K562 (cell line): ENCODE results near the gene ZNF10. TPM values are rescaled to one million over a fixed set of nuclear protein-coding genes. Genes with fewer than 3 reads are reported as not detected.

Experiments used
- ARID4B ChIP-seq: sonication (generic); formaldehyde crosslinking; IDR thresholded peaks from 2 replicates; pipeline ENCODE4 v1.8.0; 2022; ENCODE audit warnings: mild to moderate bottlenecking, missing genetic modification reagents
- BCOR ChIP-seq: fragments of 450-650 bp; IDR thresholded peaks from 2 replicates; pipeline ENCODE4 v1.6.1; 2016
- FUS ChIP-seq: fragments of 200-400 bp; formaldehyde crosslinking; optimal IDR thresholded peaks from 2 replicates; pipeline ENCODE3; 2017; ENCODE audit warnings: low read depth, low read length
- GTF2F1 ChIP-seq: IDR thresholded peaks from 2 replicates; pipeline ENCODE4 v1.6.1; 2011; ENCODE audit warnings: low read depth, low read length, improper control_type of control experiment
- IRF2 ChIP-seq: sonication (generic); formaldehyde crosslinking; IDR thresholded peaks from 2 replicates; pipeline ENCODE4 v1.8.1; 2022; ENCODE audit warnings: mild to moderate bottlenecking, missing genetic modification reagents
- L3MBTL2 ChIP-seq: fragments of 450-650 bp; IDR thresholded peaks from 2 replicates; pipeline ENCODE4 v1.6.1; 2016; ENCODE audit warnings: mild to moderate bottlenecking, moderate library complexity
- MXI1 ChIP-seq: IDR thresholded peaks from 2 replicates; pipeline ENCODE4 v1.6.1; 2011; ENCODE audit warnings: low read depth, mild to moderate bottlenecking, improper control_type of control experiment, low read length
- NR3C1 ChIP-seq: sonication (generic); formaldehyde crosslinking; IDR thresholded peaks from 2 replicates; pipeline ENCODE4 v1.8.1; 2022; ENCODE audit warnings: missing genetic modification reagents
- RBM22 ChIP-seq: fragments of 200-400 bp; formaldehyde crosslinking; IDR thresholded peaks from 2 replicates; pipeline ENCODE4 v1.6.1; 2018; ENCODE audit warnings: low read length, low read depth; ENCODE audit not compliant: poor library complexity, severe bottlenecking
- RUNX1 ChIP-seq: sonication (generic); IDR thresholded peaks from 2 replicates; pipeline ENCODE4 v1.6.1; 2016; ENCODE audit warnings: antibody characterized with exemption, low read depth
- SMAD4 ChIP-seq: fragments of 250-450 bp; sonication (Bioruptor Pico); conservative IDR thresholded peaks from 2 replicates; pipeline ENCODE4 v1.8.0; 2021; ENCODE audit warnings: inconsistent platforms, mild to moderate bottlenecking, moderate library complexity
- THRB ChIP-seq: fragments of 450-650 bp; formaldehyde crosslinking; conservative IDR thresholded peaks from 2 replicates; pipeline ENCODE4 v1.4.0; 2022; ENCODE audit warnings: mild to moderate bottlenecking, missing genetic modification characterization
- U2AF2 ChIP-seq: fragments of 200-400 bp; formaldehyde crosslinking; optimal IDR thresholded peaks from 2 replicates; pipeline ENCODE3; 2017; ENCODE audit warnings: low read depth, mild to moderate bottlenecking, low read length
- YY1 ChIP-seq, 3 experiments: IDR thresholded peaks; 2 replicates each; pipeline ENCODE4 v1.6.1; 2011; ENCODE audit warnings: low read length in 2 of 3, mild to moderate bottlenecking in 2 of 3, moderate library complexity in 2 of 3, borderline replicate concordance in 1 of 3, control low read depth in 1 of 3, low read depth in 1 of 3; ENCODE audit not compliant: insufficient read depth in 3 of 3, insufficient replicate concordance in 2 of 3, control insufficient read depth in 1 of 3, insufficient read length in 1 of 3; ENCODE audit errors: extremely low read depth in 1 of 3
- ZNF444 ChIP-seq: fragments of 250-450 bp; sonication (Bioruptor Pico); IDR thresholded peaks from 2 replicates; pipeline ENCODE4 v1.4.0; 2020; ENCODE audit warnings: mild to moderate bottlenecking, moderate library complexity
- polyA plus RNA-seq, 8 experiments: library from polyadenylated mRNA; depleted of rRNA in 4 of 8; stranded (reverse) in 5 of 8; unstranded in 3 of 8; fragments of >200 nt; fragmentation: Nextera tagmentation in 2 of 8; fragmentation: Illumina TruSeq in 1 of 8; extraction: Ambion mirVana in 2 of 8; extraction: Trizol in 1 of 8; gene quantifications; 2 replicates each; pipeline versions ENCODE4 v1.2.1 to v1.2.3, GENCODE V29; 2011 to 2014; ENCODE audit warnings: inconsistent platforms in 1 of 8, missing spikeins in 1 of 8
- total RNA-seq, 7 experiments: library from RNA; depleted of rRNA in 6 of 7; stranded (reverse); fragments of >200 nt in 6 of 7; fragmentation: Illumina TruSeq in 2 of 7; extraction: Trizol in 2 of 7; gene quantifications; 2 replicates each; pipeline versions ENCODE4 v1.2.1 to v1.2.3, GENCODE V29; 2011 to 2021; ENCODE audit warnings: low replicate concordance in 1 of 7

Gene ZNF10
- total and polyA plus RNA-seq, 9 of the 15 experiments (the other 6 are each of a cell fraction or from before 2014, with no cell fraction given): 3.5 to 5.8 (median 4.9) TPM

GRCh38 chr12:133135747-133136146 lies 5.3 kb downstream of the ZNF10 start (continued):
- TF ChIP-seq THRB (CRISPR knock-in tag): no peak
- TF ChIP-seq ARID4B (CRISPR knock-in tag): no peak
- TF ChIP-seq NR3C1 (CRISPR knock-in tag): no peak
- no peak for TF ChIP-seq RBM22
- TF ChIP-seq IRF2 (CRISPR knock-in tag): no peak
- peak; percentile 57; the same call in 1 of the 2 replicates for TF ChIP-seq SMAD4 (CRISPR knock-in tag)
- no peak for TF ChIP-seq GTF2F1
- no peak for TF ChIP-seq BCOR
- TF ChIP-seq YY1 (IDR thresholded peaks at IDR 0.05; ENCODE audit: borderline replicate concordance in 1 of 3, control insufficient read depth in 1 of 3, extremely low read depth in 1 of 3, insufficient read depth in 3 of 3, insufficient read length in 1 of 3, insufficient replicate concordance in 2 of 3, low read depth in 1 of 3, low read length in 2 of 3): no peak
- no peak for TF ChIP-seq ZNF444 (CRISPR knock-in tag)
- no peak for TF ChIP-seq U2AF2
- TF ChIP-seq MXI1: no peak
- TF ChIP-seq FUS: no peak
- no peak for TF ChIP-seq RUNX1
- no peak for TF ChIP-seq L3MBTL2
